Suprapubic skin (tissue), 4 donors: Measurements from ENCODE around the gene NCAM1.

Source experiments
- EP300 ChIP-seq: sonication (generic); formaldehyde crosslinking; IDR thresholded peaks from one replicate; pipeline ENCODE4 v1.6.1; 2017; ENCODE audit warnings: antibody characterized with exemption
- POLR2A ChIP-seq, 2 donors: fragments of 450-650 bp; IDR thresholded peaks; one replicate each; pipeline ENCODE4 v1.6.1; 2017; ENCODE audit warnings: antibody characterized with exemption in 2 of 2, mild to moderate bottlenecking in 2 of 2, moderate library complexity in 2 of 2
- POLR2AphosphoS5 ChIP-seq, 3 donors: sonication (generic); formaldehyde crosslinking; IDR thresholded peaks; one replicate each; pipeline ENCODE4 v1.6.1; 2017; ENCODE audit warnings: antibody characterized with exemption in 3 of 3

GRCh38 chr11:113274713-113275582 lies 313.7 kb downstream of the NCAM1 start:
- no peak for TF ChIP-seq POLR2A (IDR thresholded peaks at IDR 0.05)
- no peak for TF ChIP-seq EP300
- no peak for TF ChIP-seq POLR2AphosphoS5 (IDR thresholded peaks at IDR 0.05)
